HG02798 (cell line): Measurements from ENCODE around the gene SLC17A7.
"Not testable (repeated sequence)": the region's sequence is repeated elsewhere in the genome, so short reads cannot be mapped to it uniquely, and the experiment has no call there.

ENCODE experiments used
- ATAC-seq: cut with Tn5 transposase; IDR thresholded peaks from one replicate; pipeline ENCODE4 v1.9.1; 2021; ENCODE audit warnings: mild to moderate bottlenecking; ENCODE audit not compliant: unreplicated experiment, poor library complexity

The SLC17A7 gene

GRCh38 chr19:49441210-49441959 is at the start of gene SLC17A7:
Gene SLC17A7, minus strand, starts transcription at chr19:49441527. Its CDS starts 148 bp downstream, at chr19:49441379.
- ATAC-seq: no peak

GRCh38 chr19:49490287-49491029 is 49.1 kb upstream of the SLC17A7 start:
- ATAC-seq: no peak

- no peak for ATAC-seq
Measured at GRCh38 chr19:49489601-49490167, 48.4 kb upstream of the SLC17A7 start.

- ATAC-seq: no peak
Measured at GRCh38 chr19:49488863-49489537, 47.7 kb upstream of the SLC17A7 start.

- ATAC-seq: no peak
Measured at GRCh38 chr19:49488046-49488862, 46.9 kb upstream of the SLC17A7 start.

- peak; percentile 97 for ATAC-seq
Measured at GRCh38 chr19:49487277-49488045, 46.1 kb upstream of the SLC17A7 start, which contains the start of gene RPL13A. Gene RPL13A, plus strand, starts transcription at chr19:49487608. Its CDS starts 22 bp downstream, at chr19:49487630.

GRCh38 chr19:49486710-49487276 is 45.5 kb upstream of the SLC17A7 start:
- no peak for ATAC-seq

GRCh38 chr19:49486232-49486631 is 44.9 kb upstream of the SLC17A7 start:
- no peak for ATAC-seq

GRCh38 chr19:49481020-49481683 is 39.8 kb upstream of the SLC17A7 start:
- no peak for ATAC-seq

GRCh38 chr19:49479975-49480628 is 38.8 kb upstream of the SLC17A7 start:
- no peak for ATAC-seq

GRCh38 chr19:49475995-49476880 is 34.9 kb upstream of the SLC17A7 start:
- no peak for ATAC-seq

- ATAC-seq: no peak
Measured at GRCh38 chr19:49475191-49475917, 34.0 kb upstream of the SLC17A7 start.

- ATAC-seq: no peak
Measured at GRCh38 chr19:49474542-49474924, 33.2 kb upstream of the SLC17A7 start.

GRCh38 chr19:49473868-49474541 is 32.7 kb upstream of the SLC17A7 start, which contains the start of gene FLT3LG:
Gene FLT3LG, plus strand, starts transcription at chr19:49474215. Its CDS starts 425 bp downstream, at chr19:49474640.
- peak; percentile 77 for ATAC-seq

- not testable (repeated sequence) for ATAC-seq
Measured at GRCh38 chr19:49473501-49473867, 32.2 kb upstream of the SLC17A7 start.
